Panc1 (cell line): ENCODE results near the gene GORAB. TPM values are rescaled to one million over a fixed set of nuclear protein-coding genes. Genes with fewer than 3 reads are reported as not detected.

Experiments used
- ATAC-seq: fragments of 200-7000 bp; cut with Tn5 transposase; 2 replicates; pipeline ENCODE4 v1.9.1; 2020; ENCODE audit warnings: mild to moderate bottlenecking, moderate library complexity
- BruUV-seq: library from RNA; stranded (reverse); fragments of 400-500 nt; replicated peaks from 2 replicates; lab custom pipeline; 2021; lab: Mats Ljungman, UMichigan
- CTCF ChIA-PET: fragments of 300-600 bp; sonication (Branson Sonifier 250); formaldehyde crosslinking; loops from one replicate; lab custom pipeline; 2022; ENCODE audit warnings: antibody characterized with exemption; lab: Charles Lee
- POLR2A ChIA-PET: fragments of 300-600 bp; sonication (Branson Sonifier 250); formaldehyde crosslinking; loops from one replicate; lab custom pipeline; 2022; ENCODE audit warnings: antibody characterized with exemption; lab: Charles Lee
- DNase-seq: peaks from one replicate; pipeline ENCODE4 v3.0.0-alpha.2; 2010; ENCODE audit warnings: low read depth, low spot score
- H3K27ac ChIP-seq: 2 replicates; pipeline ENCODE4 v1.5.1; 2011; ENCODE audit warnings: mild to moderate bottlenecking, low read length, inconsistent platforms
- H3K27me3 ChIP-seq: fragments of 200-500 bp; sonication (Bioruptor generic); 2 replicates; pipeline ENCODE4 v1.6.0; 2014; ENCODE audit warnings: low read length, inconsistent platforms; ENCODE audit not compliant: control insufficient read depth, insufficient read depth
- H3K36me3 ChIP-seq: fragments of 200-500 bp; sonication (Bioruptor generic); 2 replicates; pipeline ENCODE4 v1.5.1; 2014; ENCODE audit warnings: inconsistent platforms, mild to moderate bottlenecking, low read length, moderate library complexity; ENCODE audit not compliant: control insufficient read depth, insufficient read depth
- H3K4me1 ChIP-seq: 2 replicates; pipeline ENCODE4 v1.5.1; 2011; ENCODE audit warnings: inconsistent platforms, mild to moderate bottlenecking, low read length, moderate library complexity; ENCODE audit not compliant: control insufficient read depth, insufficient read depth
- H3K4me3 ChIP-seq, 2 experiments: 2 replicates each; pipeline ENCODE4 v1.5.1; 2011 to 2012; ENCODE audit warnings: low read depth in 2 of 2, low read length in 2 of 2, mild to moderate bottlenecking in 2 of 2, inconsistent platforms in 1 of 2, moderate library complexity in 1 of 2
- H3K9me3 ChIP-seq: fragments of 200-500 bp; sonication (Bioruptor generic); 2 replicates; pipeline ENCODE4 v1.5.1; 2014; ENCODE audit warnings: low read depth, mild to moderate bottlenecking, inconsistent platforms, low read length, moderate library complexity; ENCODE audit not compliant: control insufficient read depth, insufficient read depth
- POLR2AphosphoS5 ChIP-seq: IDR thresholded peaks from 2 replicates; pipeline ENCODE4 v1.6.1; 2012; ENCODE audit warnings: mild to moderate bottlenecking, low read depth, low read length, moderate library complexity
- SIN3A ChIP-seq: IDR thresholded peaks from 2 replicates; pipeline ENCODE4 v1.6.1; 2012; ENCODE audit warnings: low read depth, mild to moderate bottlenecking, low read length, moderate library complexity, borderline replicate concordance; ENCODE audit not compliant: insufficient read depth
- TCF7L2 ChIP-seq: IDR thresholded peaks from 2 replicates; pipeline ENCODE4 v1.6.1; 2011; ENCODE audit warnings: mild to moderate bottlenecking, low read depth, low read length, inconsistent platforms
- in situ Hi-C: cut with HindIII; loops from 2 replicates; pipeline ENCODE4 v1.10.0; 2016; ENCODE audit warnings: low sequenced_read_pairs, low pct_unique_long_range_greater_than_20kb
- intact Hi-C: fragments of 100-400 bp; cut with micrococcal nuclease; formaldehyde crosslinking; loops from one replicate; pipeline ENCODE4 v1.10.0; 2022; ENCODE audit not compliant: unreplicated experiment
- total RNA-seq: library from RNA; stranded (reverse); gene quantifications from one replicate; pipeline ENCODE4 v1.2.1, GENCODE V29; 2021; ENCODE audit not compliant: unreplicated experiment
- TF ChIP-seq, protein P1 (sequence below): fragments of 450-650 bp; IDR thresholded peaks from 2 replicates; pipeline ENCODE4 v1.5.1; 2017; ENCODE audit warnings: mild to moderate bottlenecking
- TF ChIP-seq, protein P2 (sequence below), 2 experiments: IDR thresholded peaks; 2 replicates each; pipeline ENCODE4 v1.6.1; 2011 to 2012; ENCODE audit warnings: low read depth in 2 of 2, control low read depth in 1 of 2, low read length in 1 of 2, mild to moderate bottlenecking in 1 of 2, moderate library complexity in 1 of 2; ENCODE audit not compliant: insufficient read depth in 1 of 2

GORAB gene
- total RNA-seq, 1 experiment from 2014 or later, result 8.1 TPM

DNA sequence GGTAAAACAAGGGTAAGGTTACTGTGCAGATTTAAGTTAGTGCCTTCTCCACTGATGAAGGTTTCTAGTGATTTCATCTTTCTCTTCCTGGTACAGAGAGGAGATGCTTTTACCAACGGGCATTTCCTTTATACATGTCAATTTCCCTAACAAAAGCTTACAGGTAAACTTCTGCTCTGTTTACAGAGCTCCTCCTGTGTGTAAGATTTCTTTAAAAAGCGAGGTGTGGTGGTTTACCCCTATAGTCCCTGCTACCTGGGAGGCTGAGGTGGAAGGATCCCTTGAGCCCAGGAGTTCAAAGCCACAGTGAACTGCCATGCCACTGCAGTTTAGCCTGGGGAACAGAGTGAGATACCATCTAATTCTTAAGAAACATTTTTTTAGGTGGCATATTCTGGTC, 40.7 kb upstream of the GORAB start:
- Histone ChIP-seq H3K9me3 (no peaks in the 10 kb centered on the region; the same call in 1 of the 2 replicates), H3K36me3 (no peaks in the 10 kb centered on the region), H3K27ac (no peak overlapping the region), H3K4me1 (no peaks in the 10 kb centered on the region), H3K27me3 (no peaks in the 10 kb centered on the region), H3K4me3 (no peak overlapping the region)
- TF ChIP-seq SIN3A (no peak), POLR2AphosphoS5 (no peak), TCF7L2 (no peak)
- TF ChIP-seq, protein P1, sequence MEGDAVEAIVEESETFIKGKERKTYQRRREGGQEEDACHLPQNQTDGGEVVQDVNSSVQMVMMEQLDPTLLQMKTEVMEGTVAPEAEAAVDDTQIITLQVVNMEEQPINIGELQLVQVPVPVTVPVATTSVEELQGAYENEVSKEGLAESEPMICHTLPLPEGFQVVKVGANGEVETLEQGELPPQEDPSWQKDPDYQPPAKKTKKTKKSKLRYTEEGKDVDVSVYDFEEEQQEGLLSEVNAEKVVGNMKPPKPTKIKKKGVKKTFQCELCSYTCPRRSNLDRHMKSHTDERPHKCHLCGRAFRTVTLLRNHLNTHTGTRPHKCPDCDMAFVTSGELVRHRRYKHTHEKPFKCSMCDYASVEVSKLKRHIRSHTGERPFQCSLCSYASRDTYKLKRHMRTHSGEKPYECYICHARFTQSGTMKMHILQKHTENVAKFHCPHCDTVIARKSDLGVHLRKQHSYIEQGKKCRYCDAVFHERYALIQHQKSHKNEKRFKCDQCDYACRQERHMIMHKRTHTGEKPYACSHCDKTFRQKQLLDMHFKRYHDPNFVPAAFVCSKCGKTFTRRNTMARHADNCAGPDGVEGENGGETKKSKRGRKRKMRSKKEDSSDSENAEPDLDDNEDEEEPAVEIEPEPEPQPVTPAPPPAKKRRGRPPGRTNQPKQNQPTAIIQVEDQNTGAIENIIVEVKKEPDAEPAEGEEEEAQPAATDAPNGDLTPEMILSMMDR, result no peak
- TF ChIP-seq, protein P2, sequence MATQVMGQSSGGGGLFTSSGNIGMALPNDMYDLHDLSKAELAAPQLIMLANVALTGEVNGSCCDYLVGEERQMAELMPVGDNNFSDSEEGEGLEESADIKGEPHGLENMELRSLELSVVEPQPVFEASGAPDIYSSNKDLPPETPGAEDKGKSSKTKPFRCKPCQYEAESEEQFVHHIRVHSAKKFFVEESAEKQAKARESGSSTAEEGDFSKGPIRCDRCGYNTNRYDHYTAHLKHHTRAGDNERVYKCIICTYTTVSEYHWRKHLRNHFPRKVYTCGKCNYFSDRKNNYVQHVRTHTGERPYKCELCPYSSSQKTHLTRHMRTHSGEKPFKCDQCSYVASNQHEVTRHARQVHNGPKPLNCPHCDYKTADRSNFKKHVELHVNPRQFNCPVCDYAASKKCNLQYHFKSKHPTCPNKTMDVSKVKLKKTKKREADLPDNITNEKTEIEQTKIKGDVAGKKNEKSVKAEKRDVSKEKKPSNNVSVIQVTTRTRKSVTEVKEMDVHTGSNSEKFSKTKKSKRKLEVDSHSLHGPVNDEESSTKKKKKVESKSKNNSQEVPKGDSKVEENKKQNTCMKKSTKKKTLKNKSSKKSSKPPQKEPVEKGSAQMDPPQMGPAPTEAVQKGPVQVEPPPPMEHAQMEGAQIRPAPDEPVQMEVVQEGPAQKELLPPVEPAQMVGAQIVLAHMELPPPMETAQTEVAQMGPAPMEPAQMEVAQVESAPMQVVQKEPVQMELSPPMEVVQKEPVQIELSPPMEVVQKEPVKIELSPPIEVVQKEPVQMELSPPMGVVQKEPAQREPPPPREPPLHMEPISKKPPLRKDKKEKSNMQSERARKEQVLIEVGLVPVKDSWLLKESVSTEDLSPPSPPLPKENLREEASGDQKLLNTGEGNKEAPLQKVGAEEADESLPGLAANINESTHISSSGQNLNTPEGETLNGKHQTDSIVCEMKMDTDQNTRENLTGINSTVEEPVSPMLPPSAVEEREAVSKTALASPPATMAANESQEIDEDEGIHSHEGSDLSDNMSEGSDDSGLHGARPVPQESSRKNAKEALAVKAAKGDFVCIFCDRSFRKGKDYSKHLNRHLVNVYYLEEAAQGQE (IDR thresholded peaks at IDR 0.05; ENCODE audit: insufficient read depth in 1 of 2, low read depth in 2 of 2, low read length in 1 of 2), result no peak
- intact Hi-C loops (no loop called here), in situ Hi-C loops (no loop called here)
- no peak for DNase-seq
- CTCF ChIA-PET, result no interaction called here
- POLR2A ChIA-PET, result no interaction called here
- BruUV-seq, result no TSS peak
- no peak for ATAC-seq

DNA sequence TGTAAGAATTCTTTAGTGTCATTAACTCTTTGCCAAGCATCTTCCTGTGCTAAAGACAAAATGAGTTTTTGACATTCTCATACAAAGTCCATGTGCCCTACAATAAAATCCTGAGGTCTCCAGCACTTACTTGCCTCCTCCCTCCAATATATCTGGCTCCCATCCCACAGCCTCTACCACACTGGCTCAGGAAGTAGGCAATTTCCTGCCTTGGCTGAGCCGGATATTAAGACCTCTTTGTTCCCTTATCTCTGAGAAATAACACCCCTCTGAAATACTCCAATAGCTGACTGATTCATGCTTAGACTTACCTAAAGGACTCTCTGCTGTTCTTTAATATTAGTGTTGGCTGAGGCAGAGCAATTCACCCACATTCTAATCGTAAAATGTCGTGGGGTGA, 37.6 kb upstream of the GORAB start:
- H3K27me3 ChIP-seq, result no peaks in the 10 kb centered on the region
- no peaks in the 10 kb centered on the region for H3K4me1 ChIP-seq
- DNase-seq (no peak), ATAC-seq (no peak)
- intact Hi-C loops (no loop called here), in situ Hi-C loops (no loop called here)
- no peaks in the 10 kb centered on the region for H3K36me3 ChIP-seq
- H3K9me3 ChIP-seq, result no peaks in the 10 kb centered on the region; the same call in 1 of the 2 replicates
- BruUV-seq, result no TSS peak
- no peak overlapping the region for H3K27ac ChIP-seq
- TF ChIP-seq, protein P1, result no peak
- no peak for TF ChIP-seq POLR2AphosphoS5
- H3K4me3 ChIP-seq, result no peak overlapping the region
- CTCF ChIA-PET, result no interaction called here
- POLR2A ChIA-PET, result no interaction called here
